Fibroblast of skin of right biceps (primary cell): ENCODE measurements around the gene CH25H.
A peak's percentile ranks its signal among the peaks of the same experiment; 100 is the strongest.
"Not testable (repeated sequence)": the region's sequence is repeated elsewhere in the genome, so short reads cannot be mapped to it uniquely, and the experiment has no call there.

Source experiments
- DNase-seq: peaks from one replicate; pipeline ENCODE4 v3.0.0-alpha.2; 2013

Gene CH25H

GRCh38 chr10:89189211-89189734 is 17.8 kb downstream of the CH25H start:
- DNase-seq = no peak

GRCh38 chr10:89185658-89186057 is 21.5 kb downstream of the CH25H start:
- DNase-seq = no peak

GRCh38 chr10:89184638-89185037 is 22.5 kb downstream of the CH25H start:
- DNase-seq = no peak

GRCh38 chr10:89183571-89183970 is 23.5 kb downstream of the CH25H start:
- peak; percentile 73 for DNase-seq

- DNase-seq = no peak
These were observed 24.2 kb downstream of the CH25H start for GRCh38 chr10:89182894-89183293.

GRCh38 chr10:89175816-89176215 is 31.3 kb downstream of the CH25H start:
- DNase-seq = peak; percentile 58

GRCh38 chr10:89173075-89173474 is 34.0 kb downstream of the CH25H start:
- DNase-seq = peak; percentile 31

- DNase-seq = peak; percentile 73
These were observed 35.1 kb downstream of the CH25H start for GRCh38 chr10:89171996-89172395.

- peak; percentile 66 for DNase-seq
These were observed 35.7 kb downstream of the CH25H start for GRCh38 chr10:89171263-89171872.

GRCh38 chr10:89168354-89168900 is 38.7 kb downstream of the CH25H start:
- not testable (repeated sequence) for DNase-seq

GRCh38 chr10:89167915-89168314 is 39.2 kb downstream of the CH25H start:
- no peak for DNase-seq

GRCh38 chr10:89165923-89166322 is 41.2 kb downstream of the CH25H start:
- DNase-seq = peak; percentile 72

GRCh38 chr10:89164920-89165319 is 42.2 kb downstream of the CH25H start:
- DNase-seq = no peak

GRCh38 chr10:89164080-89164479 is 43.0 kb downstream of the CH25H start:
- no peak for DNase-seq

- peak; percentile 53 for DNase-seq
These were observed 43.7 kb downstream of the CH25H start for GRCh38 chr10:89163265-89163995.

- DNase-seq = no peak
These were observed 44.5 kb downstream of the CH25H start for GRCh38 chr10:89162596-89162995.

- no peak for DNase-seq
These were observed 46.8 kb downstream of the CH25H start for GRCh38 chr10:89160339-89160738.

- DNase-seq = peak; percentile 72
These were observed 47.4 kb downstream of the CH25H start for GRCh38 chr10:89159761-89160160.

GRCh38 chr10:89159316-89159715 is 47.8 kb downstream of the CH25H start:
- DNase-seq = no peak

GRCh38 chr10:89158446-89158845 is 48.7 kb downstream of the CH25H start:
- DNase-seq = peak; percentile 97

GRCh38 chr10:89156161-89156835 is 50.8 kb downstream of the CH25H start:
- DNase-seq = no peak
